ENCODE results near the gene CCDC33.

The CCDC33 gene

DNA sequence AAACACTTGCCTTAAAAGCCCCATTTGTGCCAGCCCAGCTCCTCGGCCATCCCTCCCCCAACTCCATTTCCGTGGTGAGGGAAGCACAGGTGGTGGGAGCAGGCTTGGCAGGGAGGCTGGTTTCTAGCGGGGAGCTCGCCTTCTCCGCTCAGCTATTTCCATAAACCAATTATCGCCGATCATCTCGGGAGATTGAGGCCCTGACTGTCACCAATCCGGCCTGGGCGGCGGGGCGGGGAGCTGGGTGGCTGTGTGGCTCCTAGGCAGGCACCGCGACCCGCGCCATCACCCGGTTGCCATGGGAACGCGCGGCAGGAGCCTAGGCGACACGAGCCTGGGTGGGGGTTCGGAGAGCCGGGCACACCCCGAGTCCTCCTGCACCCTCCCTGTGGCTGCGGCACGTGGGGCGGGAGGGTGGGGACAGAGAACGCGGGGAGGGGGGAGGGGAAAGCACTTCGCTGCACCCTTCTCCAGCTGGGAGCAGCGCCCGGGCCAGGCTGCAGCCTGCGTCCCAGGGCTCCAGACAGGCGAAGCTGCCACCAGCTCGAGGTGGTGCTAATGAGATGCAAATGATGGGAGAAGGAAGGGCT is 9.3 kb downstream of the CCDC33 start:
- no peak overlapping the region for H3K9ac ChIP-seq (ENCODE audit: low read length in 2 of 2)

DNA sequence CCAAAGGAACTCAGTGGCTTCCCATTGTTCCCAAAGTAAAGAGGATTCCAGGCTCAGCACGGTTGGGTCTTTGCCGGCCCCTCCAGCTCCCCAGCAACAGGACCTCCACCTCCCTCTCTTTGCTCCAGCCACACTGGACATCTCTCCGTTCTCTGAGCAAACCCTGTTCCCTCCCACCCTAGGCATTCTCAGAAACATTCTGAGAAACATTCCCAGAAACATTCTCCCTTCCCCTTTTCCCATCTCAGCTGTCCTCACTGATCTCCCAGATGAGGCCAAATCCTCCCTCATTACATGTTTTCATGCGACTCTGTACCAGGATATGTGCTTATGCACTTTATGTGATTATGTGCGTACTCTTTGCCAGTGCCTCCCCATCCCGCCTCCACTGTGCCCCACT is 14.1 kb downstream of the CCDC33 start:
- no peak overlapping the region for H3K27ac ChIP-seq (ENCODE audit: low read length)
- no peak overlapping the region for H3K9ac ChIP-seq (ENCODE audit: low read length in 2 of 2)
- no peak overlapping the region for H3K4me3 ChIP-seq (ENCODE audit: low read length in 2 of 2)

More for the DNA sequence above, 9.3 kb downstream of the CCDC33 start:
- Histone ChIP-seq H3K4me1 (ENCODE audit: control insufficient read depth, insufficient read depth, low read length) (peaks cover 17% of the 10 kb centered on the region), H3K36me3 (ENCODE audit: control insufficient read depth in 2 of 2, insufficient read depth in 2 of 2, low read length in 2 of 2) (no peaks in the 10 kb centered on the region), H3K27me3 (ENCODE audit: control insufficient read depth in 1 of 2, insufficient read depth in 2 of 2, low read length in 2 of 2) (peaks cover 0 to 2% of the 10 kb centered on the region in 2 donors), H3K27ac (ENCODE audit: low read length) (no peak overlapping the region), H3K4me3 (ENCODE audit: low read length in 2 of 2) (no peak overlapping the region), H3K9me3 (ENCODE audit: control insufficient read depth in 2 of 2, low read length in 2 of 2) (no peaks in the 10 kb centered on the region)

DNA sequence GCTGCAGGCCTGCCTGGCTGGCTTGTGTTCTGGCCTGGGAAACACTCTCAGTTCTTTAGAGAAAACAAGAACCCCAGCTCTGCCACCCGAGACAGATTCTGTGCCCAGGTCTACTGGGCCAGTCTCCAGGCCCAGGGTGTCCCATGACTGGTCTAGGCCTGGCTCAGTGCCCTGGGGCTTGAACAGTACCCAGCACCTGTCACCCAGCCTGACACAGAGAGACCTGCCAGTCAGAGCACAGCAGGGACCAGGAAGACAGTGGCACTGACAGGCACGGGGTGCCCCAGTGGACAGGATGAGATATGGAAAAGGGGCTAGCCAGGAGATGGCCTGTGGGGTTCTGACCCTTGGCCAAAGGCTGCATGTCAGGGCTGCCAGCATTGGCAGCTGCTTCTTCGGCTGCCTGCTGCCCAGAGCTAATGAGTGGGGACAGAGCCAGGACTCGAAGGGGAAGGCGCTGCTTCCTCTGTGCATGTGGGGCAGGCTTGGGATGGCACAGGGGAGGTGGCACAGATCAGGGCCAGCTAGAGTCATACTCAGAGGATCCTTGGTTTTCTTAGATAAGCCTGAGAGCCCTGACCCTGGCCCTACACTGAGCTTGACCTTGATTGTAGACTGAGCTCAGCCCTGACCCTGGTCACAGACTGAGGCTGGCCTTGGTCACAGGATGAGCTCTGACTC is 15.1 kb downstream of the CCDC33 start:
- Histone ChIP-seq H3K36me3 (ENCODE audit: control insufficient read depth in 2 of 2, insufficient read depth in 2 of 2, low read length in 2 of 2) (no peaks in the 10 kb centered on the region), H3K4me1 (ENCODE audit: control insufficient read depth, insufficient read depth, low read length) (peaks cover 15% of the 10 kb centered on the region), H3K9ac (ENCODE audit: low read length in 2 of 2) (peak overlapping the region in 1 of 2 donors; percentile 29), H3K27me3 (ENCODE audit: control insufficient read depth in 1 of 2, insufficient read depth in 2 of 2, low read length in 2 of 2) (no peaks in the 10 kb centered on the region), H3K4me3 (ENCODE audit: low read length in 2 of 2) (no peak overlapping the region), H3K9me3 (ENCODE audit: control insufficient read depth in 2 of 2, low read length in 2 of 2) (no peaks in the 10 kb centered on the region), H3K27ac (ENCODE audit: low read length) (no peak overlapping the region)

More for the DNA sequence above, 14.1 kb downstream of the CCDC33 start:
- Histone ChIP-seq H3K36me3 (ENCODE audit: control insufficient read depth in 2 of 2, insufficient read depth in 2 of 2, low read length in 2 of 2) (no peaks in the 10 kb centered on the region), H3K27me3 (ENCODE audit: control insufficient read depth in 1 of 2, insufficient read depth in 2 of 2, low read length in 2 of 2) (no peaks in the 10 kb centered on the region), H3K4me1 (ENCODE audit: control insufficient read depth, insufficient read depth, low read length) (peaks cover 17% of the 10 kb centered on the region), H3K9me3 (ENCODE audit: control insufficient read depth in 2 of 2, low read length in 2 of 2) (no peaks in the 10 kb centered on the region)

DNA sequence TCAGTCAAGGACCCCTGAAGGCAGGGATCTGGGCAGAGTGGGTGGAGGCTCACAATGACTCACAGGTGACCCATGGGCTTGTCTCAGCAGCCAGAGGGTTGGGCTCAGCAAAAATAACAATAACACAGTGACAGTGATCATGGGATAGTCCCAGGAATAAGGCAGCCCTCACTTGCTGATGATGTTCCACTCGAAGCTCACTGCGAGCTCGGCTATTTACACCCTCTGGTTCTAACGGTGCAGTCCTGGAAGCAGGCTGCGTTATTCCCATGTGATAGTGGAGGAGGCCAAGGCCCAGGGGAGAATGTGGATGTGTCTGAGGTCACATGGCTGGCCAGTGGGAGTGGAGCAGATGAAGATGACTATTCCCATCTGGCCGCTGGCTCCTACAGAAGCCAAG is 16.2 kb downstream of the CCDC33 start:
- no peak overlapping the region for H3K9ac ChIP-seq (ENCODE audit: low read length in 2 of 2)
- H3K27me3 ChIP-seq (ENCODE audit: control insufficient read depth in 1 of 2, insufficient read depth in 2 of 2, low read length in 2 of 2) = no peaks in the 10 kb centered on the region
- no peak overlapping the region for H3K27ac ChIP-seq (ENCODE audit: low read length)
- H3K36me3 ChIP-seq (ENCODE audit: control insufficient read depth in 2 of 2, insufficient read depth in 2 of 2, low read length in 2 of 2) = no peaks in the 10 kb centered on the region
- no peak overlapping the region for H3K4me3 ChIP-seq (ENCODE audit: low read length in 2 of 2)
- no peaks in the 10 kb centered on the region for H3K9me3 ChIP-seq (ENCODE audit: control insufficient read depth in 2 of 2, low read length in 2 of 2)
- H3K4me1 ChIP-seq (ENCODE audit: control insufficient read depth, insufficient read depth, low read length) = peaks cover 15% of the 10 kb centered on the region

DNA sequence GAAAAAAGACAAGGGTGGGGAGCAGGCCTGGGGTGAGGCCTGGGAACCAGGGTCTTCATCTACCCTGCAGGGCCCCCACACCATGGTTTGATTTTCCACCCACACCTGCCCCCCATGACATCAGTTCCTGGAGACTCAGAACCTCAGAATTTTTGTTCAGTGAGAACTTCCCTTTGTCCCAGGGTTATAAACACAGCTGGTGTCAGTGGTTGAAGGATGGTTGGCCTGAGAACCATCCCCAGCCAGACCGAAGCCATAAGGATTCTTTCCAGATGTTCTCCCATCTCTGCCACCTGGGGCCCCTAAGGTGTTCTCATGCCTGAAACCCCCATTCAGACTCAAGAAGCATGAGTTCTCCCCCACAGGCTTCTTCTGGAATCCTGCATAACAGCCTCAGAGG is 16.6 kb downstream of the CCDC33 start:
- no peak overlapping the region for H3K9ac ChIP-seq (ENCODE audit: low read length in 2 of 2)
- H3K4me3 ChIP-seq (ENCODE audit: low read length in 2 of 2) = no peak overlapping the region
- H3K9me3 ChIP-seq (ENCODE audit: control insufficient read depth in 2 of 2, low read length in 2 of 2) = no peaks in the 10 kb centered on the region
- no peak overlapping the region for H3K27ac ChIP-seq (ENCODE audit: low read length)
- H3K36me3 ChIP-seq (ENCODE audit: control insufficient read depth in 2 of 2, insufficient read depth in 2 of 2, low read length in 2 of 2) = no peaks in the 10 kb centered on the region
- no peaks in the 10 kb centered on the region for H3K27me3 ChIP-seq (ENCODE audit: control insufficient read depth in 1 of 2, insufficient read depth in 2 of 2, low read length in 2 of 2)
- peaks cover 15% of the 10 kb centered on the region for H3K4me1 ChIP-seq (ENCODE audit: control insufficient read depth, insufficient read depth, low read length)

DNA sequence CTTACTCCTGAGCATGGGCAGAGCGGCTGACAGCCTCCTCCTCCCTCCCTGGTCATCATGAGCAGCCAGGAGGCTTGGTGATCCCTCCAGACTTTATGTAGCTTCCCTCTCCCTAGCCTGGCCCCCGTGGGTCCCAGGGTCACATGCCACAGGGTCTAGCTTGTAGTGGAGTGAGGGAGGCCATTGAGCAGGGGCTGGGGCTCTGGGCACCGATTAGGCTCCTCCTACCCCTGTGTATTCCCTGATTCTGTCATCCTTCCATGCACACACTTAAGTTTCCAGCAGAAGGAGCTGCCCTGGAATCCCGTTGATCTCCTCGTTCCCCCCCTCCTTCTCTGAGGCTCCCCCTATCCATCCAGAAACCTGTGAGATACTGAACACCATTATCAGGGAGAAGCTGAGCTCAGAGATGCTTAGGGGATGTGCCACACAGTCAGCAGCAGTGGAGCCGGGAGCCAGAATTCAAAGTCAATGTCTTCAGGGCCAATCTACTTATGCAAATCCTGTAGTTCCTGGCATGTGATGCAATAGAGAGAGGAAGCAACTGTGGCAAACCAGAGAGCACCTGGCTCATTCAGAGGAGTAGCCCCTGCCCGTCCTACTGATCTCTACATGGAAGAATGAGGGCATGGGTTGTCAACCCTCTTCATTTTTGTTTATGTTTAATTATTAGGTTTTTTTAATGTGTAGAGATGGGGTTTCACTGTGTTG is 17.2 kb downstream of the CCDC33 start:
- H3K9ac ChIP-seq (ENCODE audit: low read length in 2 of 2) = no peak overlapping the region
- H3K27me3 ChIP-seq (ENCODE audit: control insufficient read depth in 1 of 2, insufficient read depth in 2 of 2, low read length in 2 of 2) = no peaks in the 10 kb centered on the region
- no peaks in the 10 kb centered on the region for H3K36me3 ChIP-seq (ENCODE audit: control insufficient read depth in 2 of 2, insufficient read depth in 2 of 2, low read length in 2 of 2)
- no peak overlapping the region for H3K27ac ChIP-seq (ENCODE audit: low read length)
- H3K4me1 ChIP-seq (ENCODE audit: control insufficient read depth, insufficient read depth, low read length) = peaks cover 15% of the 10 kb centered on the region
- no peak overlapping the region for H3K4me3 ChIP-seq (ENCODE audit: low read length in 2 of 2)
- no peaks in the 10 kb centered on the region for H3K9me3 ChIP-seq (ENCODE audit: control insufficient read depth in 2 of 2, low read length in 2 of 2)

DNA sequence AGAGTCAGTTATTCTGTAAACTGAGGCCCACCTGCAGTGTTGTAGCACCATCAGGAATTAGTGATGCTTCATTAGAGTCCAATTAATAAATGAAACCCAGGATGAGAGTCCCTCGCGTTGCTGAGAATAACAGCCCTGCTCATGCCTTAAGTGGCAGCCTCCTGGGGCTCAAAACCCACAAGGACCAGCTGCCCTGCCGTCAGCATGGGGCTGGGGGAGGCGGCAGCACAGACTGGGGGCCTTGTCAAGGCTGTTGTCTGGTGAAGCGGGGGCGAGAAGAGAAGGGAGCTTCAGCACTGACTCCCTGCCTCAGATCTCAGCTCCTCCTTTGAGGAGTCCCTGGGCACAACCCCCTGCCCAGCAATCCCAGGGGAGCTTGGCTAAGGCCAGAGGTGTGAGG is 21.0 kb downstream of the CCDC33 start:
- peaks cover 6% of the 10 kb centered on the region for H3K4me1 ChIP-seq (ENCODE audit: control insufficient read depth, insufficient read depth, low read length)
- H3K27ac ChIP-seq (ENCODE audit: low read length) = no peak overlapping the region
- H3K27me3 ChIP-seq (ENCODE audit: control insufficient read depth in 1 of 2, insufficient read depth in 2 of 2, low read length in 2 of 2) = peaks cover 6 to 9% of the 10 kb centered on the region in 2 donors

DNA sequence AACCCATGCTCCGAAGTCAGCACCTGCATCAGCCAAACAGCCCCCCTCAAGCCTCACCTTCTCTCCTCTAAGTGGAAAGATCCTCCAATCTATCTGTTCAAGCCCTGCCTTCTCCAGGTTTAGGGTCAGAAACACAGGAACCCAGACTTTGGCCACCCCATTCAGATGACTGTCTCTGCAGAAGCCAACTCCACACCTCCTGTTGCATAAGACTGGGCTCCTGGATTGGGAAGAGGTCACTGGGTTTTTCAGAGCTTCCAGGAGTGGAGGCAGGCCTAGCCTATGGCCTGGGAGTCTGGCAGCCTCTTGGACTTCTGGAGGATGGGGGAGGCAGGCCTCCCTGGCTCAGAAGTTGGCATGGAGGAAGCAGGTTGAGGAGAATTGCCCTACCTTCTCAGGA is 21.5 kb downstream of the CCDC33 start:
- Histone ChIP-seq H3K4me3 (ENCODE audit: low read length in 2 of 2) (no peak overlapping the region), H3K9ac (ENCODE audit: low read length in 2 of 2) (no peak overlapping the region), H3K27me3 (ENCODE audit: control insufficient read depth in 1 of 2, insufficient read depth in 2 of 2, low read length in 2 of 2) (peaks cover 6 to 9% of the 10 kb centered on the region in 2 donors), H3K9me3 (ENCODE audit: control insufficient read depth in 2 of 2, low read length in 2 of 2) (no peaks in the 10 kb centered on the region), H3K4me1 (ENCODE audit: control insufficient read depth, insufficient read depth, low read length) (peaks cover 6% of the 10 kb centered on the region), H3K27ac (ENCODE audit: low read length) (no peak overlapping the region), H3K36me3 (ENCODE audit: control insufficient read depth in 2 of 2, insufficient read depth in 2 of 2, low read length in 2 of 2) (no peaks in the 10 kb centered on the region)

More for the DNA sequence above, 21.0 kb downstream of the CCDC33 start:
- H3K9ac ChIP-seq (ENCODE audit: low read length in 2 of 2) = no peak overlapping the region
- no peaks in the 10 kb centered on the region for H3K9me3 ChIP-seq (ENCODE audit: control insufficient read depth in 2 of 2, low read length in 2 of 2)
- H3K36me3 ChIP-seq (ENCODE audit: control insufficient read depth in 2 of 2, insufficient read depth in 2 of 2, low read length in 2 of 2) = no peaks in the 10 kb centered on the region
- H3K4me3 ChIP-seq (ENCODE audit: low read length in 2 of 2) = no peak overlapping the region

DNA sequence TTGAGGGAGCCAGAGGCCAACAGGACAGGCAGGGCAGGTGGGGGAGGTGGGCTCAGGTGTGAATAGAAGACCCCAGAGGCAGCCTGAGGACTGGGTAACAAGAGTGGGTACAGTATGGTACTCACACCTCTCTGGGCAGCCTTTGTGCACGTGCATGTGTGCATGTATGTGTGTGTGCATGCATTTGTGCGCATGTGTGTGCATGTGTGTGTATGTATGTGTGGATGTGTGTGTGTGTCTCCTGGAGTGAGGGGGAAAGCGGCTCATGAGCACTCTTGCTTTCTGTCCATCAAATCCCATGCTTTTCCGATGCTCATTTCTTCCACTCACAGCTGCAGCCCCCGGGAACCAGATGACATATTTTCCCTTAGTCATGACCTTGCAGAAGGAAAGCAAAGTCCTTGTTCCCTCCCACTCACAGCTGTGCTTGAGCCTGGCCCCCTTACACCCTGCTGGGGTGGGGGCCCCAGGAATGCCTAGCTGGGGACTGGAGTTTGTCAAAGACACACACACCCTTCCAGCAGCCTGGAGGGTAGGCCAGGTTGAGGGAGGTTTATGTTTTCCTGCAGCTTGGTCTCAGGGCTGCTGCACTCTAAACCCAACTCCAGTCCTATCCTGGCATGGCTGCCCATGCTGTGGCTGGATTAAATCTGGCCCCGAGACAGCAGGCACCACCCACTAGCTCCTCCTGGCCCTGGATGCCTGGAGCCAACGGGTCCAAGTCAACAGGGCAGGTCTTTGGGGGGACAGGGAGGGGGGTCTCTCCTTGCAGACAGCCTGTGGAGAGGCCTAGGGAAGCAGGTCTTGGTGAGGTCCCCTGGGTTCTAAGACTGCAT is 22.5 kb downstream of the CCDC33 start:
- no peak overlapping the region for H3K4me3 ChIP-seq (ENCODE audit: low read length in 2 of 2)
- no peak overlapping the region for H3K27ac ChIP-seq (ENCODE audit: low read length)
- no peak overlapping the region for H3K9ac ChIP-seq (ENCODE audit: low read length in 2 of 2)
- H3K27me3 ChIP-seq (ENCODE audit: control insufficient read depth in 1 of 2, insufficient read depth in 2 of 2, low read length in 2 of 2) = peaks cover 6 to 9% of the 10 kb centered on the region in 2 donors
- H3K36me3 ChIP-seq (ENCODE audit: control insufficient read depth in 2 of 2, insufficient read depth in 2 of 2, low read length in 2 of 2) = no peaks in the 10 kb centered on the region
- H3K4me1 ChIP-seq (ENCODE audit: control insufficient read depth, insufficient read depth, low read length) = no peaks in the 10 kb centered on the region
- no peaks in the 10 kb centered on the region for H3K9me3 ChIP-seq (ENCODE audit: control insufficient read depth in 2 of 2, low read length in 2 of 2)

DNA sequence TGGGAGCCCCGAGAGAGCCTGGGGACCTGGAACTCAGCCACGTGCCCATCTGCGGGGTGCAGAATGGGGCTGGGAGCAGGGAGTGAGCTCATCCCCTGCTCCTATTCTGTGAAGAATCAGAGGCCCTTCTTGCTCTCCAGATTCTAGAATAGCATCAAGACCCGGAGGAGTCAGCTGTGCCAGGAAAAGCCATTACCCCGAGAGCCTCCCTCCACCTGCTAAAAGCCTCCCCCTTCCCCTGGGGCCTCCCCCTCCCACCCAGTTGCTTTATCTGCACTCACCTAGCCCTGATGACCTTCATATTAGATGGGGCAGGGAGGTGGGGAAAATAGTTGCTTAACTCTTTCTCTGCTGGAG is 23.1 kb downstream of the CCDC33 start:
- H3K9me3 ChIP-seq (ENCODE audit: control insufficient read depth in 2 of 2, low read length in 2 of 2) = no peaks in the 10 kb centered on the region
- no peaks in the 10 kb centered on the region for H3K36me3 ChIP-seq (ENCODE audit: control insufficient read depth in 2 of 2, insufficient read depth in 2 of 2, low read length in 2 of 2)
- peaks cover 8 to 9% of the 10 kb centered on the region in 2 donors for H3K27me3 ChIP-seq (ENCODE audit: control insufficient read depth in 1 of 2, insufficient read depth in 2 of 2, low read length in 2 of 2)
- no peak overlapping the region for H3K4me3 ChIP-seq (ENCODE audit: low read length in 2 of 2)
- H3K4me1 ChIP-seq (ENCODE audit: control insufficient read depth, insufficient read depth, low read length) = no peaks in the 10 kb centered on the region
- no peak overlapping the region for H3K9ac ChIP-seq (ENCODE audit: low read length in 2 of 2)
- H3K27ac ChIP-seq (ENCODE audit: low read length) = no peak overlapping the region
